Right hindlimb (tissue), 1 donor: Measurements from ENCODE around the gene COPS7A.

Experiments
- DNase-seq: peaks from one replicate; pipeline ENCODE4 v3.0.0-alpha.2; 2018

Gene COPS7A

DNA sequence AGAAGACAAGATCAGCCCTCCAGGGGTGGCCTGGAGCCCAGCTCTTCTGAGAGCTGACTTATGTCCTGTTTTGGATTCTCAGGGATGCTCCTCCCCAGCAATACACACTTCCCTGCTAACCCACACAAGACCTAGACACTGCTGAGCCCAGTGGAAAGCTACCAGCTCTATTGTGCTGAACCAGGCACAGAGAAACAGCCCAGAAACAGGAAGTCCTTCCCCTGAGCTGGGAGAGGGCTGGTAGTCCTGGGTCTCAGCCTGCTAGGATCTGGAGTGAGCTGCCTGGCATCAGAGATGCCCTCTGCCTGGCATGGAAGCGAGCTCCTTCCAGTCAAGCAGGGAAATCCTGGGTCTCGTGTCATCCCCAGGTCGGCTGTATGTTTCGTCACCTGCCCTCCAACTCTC lies 47.2 kb downstream of the COPS7A start:
- DNase-seq, result no peak

GRCh38 chr12:6771509-6772330 lies 47.9 kb downstream of the COPS7A start:
- DNase-seq, result no peak

- DNase-seq, result no peak
These were observed 48.5 kb downstream of the COPS7A start, which contains the start of gene LAG3 for GRCh38 chr12:6772331-6772695. LAG3 (plus strand) TSS chr12:6772520; CDS start chr12:6772853, 333 bp downstream.

GRCh38 chr12:6772726-6773589 lies 49.1 kb downstream of the COPS7A start:
- DNase-seq, result no peak

- DNase-seq, result no peak
These were observed 49.9 kb downstream of the COPS7A start for GRCh38 chr12:6773590-6774351.

DNA sequence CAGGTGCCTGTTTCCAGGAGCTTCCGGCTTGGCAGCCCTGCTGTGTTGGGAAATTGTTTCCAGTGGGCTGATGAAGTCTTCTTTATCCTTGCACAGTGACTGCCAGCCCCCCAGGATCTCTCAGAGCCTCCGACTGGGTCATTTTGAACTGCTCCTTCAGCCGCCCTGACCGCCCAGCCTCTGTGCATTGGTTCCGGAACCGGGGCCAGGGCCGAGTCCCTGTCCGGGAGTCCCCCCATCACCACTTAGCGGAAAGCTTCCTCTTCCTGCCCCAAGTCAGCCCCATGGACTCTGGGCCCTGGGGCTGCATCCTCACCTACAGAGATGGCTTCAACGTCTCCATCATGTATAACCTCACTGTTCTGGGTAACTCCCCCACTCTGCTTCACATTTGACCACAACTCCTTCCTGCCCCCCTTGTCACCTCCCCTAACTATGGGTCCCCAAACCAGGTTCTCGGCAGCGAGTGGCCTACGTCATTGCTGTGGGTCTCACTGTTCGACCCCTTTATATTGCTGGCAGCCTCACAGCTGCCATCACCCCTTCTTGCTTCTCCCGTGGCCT lies 50.7 kb downstream of the COPS7A start:
- DNase-seq, result no peak

DNA sequence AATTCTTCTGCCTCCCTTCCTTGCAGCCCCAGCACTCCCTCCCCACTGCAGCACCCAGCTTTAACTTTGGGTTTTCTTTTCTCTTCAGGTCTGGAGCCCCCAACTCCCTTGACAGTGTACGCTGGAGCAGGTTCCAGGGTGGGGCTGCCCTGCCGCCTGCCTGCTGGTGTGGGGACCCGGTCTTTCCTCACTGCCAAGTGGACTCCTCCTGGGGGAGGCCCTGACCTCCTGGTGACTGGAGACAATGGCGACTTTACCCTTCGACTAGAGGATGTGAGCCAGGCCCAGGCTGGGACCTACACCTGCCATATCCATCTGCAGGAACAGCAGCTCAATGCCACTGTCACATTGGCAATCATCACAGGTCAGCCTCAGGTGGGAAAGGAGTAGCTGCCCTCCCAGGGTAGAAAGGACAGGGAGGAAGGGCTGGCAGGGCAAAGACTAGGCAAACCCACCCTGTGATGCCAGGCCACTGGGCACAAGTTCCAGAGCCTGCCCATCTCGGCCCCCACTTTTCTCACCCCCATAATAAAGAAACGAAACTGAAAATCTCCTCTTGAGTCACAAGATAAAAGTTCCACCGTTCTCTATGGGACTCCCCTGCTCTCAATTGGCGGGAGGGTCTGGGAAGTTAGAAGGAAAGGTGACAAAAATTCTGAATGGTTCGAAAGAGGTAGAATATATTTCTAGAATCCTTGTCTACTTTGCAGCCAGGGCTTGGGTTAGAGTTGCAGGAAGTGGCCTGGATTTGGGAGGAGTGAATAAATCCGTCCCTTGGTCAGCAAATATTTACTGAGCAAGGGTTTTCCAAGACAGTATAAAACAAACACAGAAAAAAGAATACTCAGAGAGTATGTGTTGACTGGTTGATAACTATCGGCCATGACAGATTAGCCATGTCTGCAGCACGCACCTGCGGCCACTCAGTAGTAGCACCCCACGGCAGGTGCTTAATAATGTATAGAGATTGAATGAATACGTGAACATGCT lies 51.6 kb downstream of the COPS7A start:
- DNase-seq, result no peak

DNA sequence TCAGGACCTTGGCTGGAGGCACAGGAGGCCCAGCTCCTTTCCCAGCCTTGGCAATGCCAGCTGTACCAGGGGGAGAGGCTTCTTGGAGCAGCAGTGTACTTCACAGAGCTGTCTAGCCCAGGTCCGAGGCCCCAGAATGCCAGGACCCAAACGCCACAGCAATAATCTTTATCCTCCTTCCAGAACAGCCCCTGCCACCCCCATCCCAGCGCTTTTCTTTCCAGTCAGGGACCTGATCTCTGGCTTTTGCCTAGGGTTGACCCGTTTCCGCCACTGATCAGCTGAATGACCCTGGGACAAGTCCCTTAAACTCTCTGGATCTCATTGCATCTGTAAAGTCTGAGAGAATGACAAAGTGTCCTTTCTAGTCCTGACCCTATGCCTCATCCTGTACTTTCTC lies 53.5 kb downstream of the COPS7A start:
- DNase-seq, result no peak

- DNase-seq, result no peak
These were observed 54.3 kb downstream of the COPS7A start for GRCh38 chr12:6778217-6778573.

- peak; percentile 97 for DNase-seq
These were observed 55.0 kb downstream of the COPS7A start for GRCh38 chr12:6778574-6779550.

GRCh38 chr12:6779708-6780432 lies 56.0 kb downstream of the COPS7A start:
- no peak for DNase-seq

- DNase-seq, result no peak
These were observed 56.7 kb downstream of the COPS7A start for GRCh38 chr12:6780573-6780972.
